ENCODE data around the gene TEAD1. TPM values are rescaled to one million over a fixed set of nuclear protein-coding genes. Genes with fewer than 3 reads are reported as not detected.

The TEAD1 gene
- total and polyA plus RNA-seq, 9 of the 15 experiments (the other 6 are each of a cell fraction or from before 2014, with no cell fraction given), result 1.7 to 17.7 (median 10.8) TPM

GRCh38 chr11:12642040-12642439 lies 32.2 kb upstream of the TEAD1 start (continued):
- TF ChIP-seq MGA (IDR thresholded peaks at IDR 0.05) (0 out of 2 replicates have a peak, but pooled peaks have one; percentile 9), TCF7 (IDR thresholded peaks at IDR 0.05; ENCODE audit: borderline replicate concordance) (peak; percentile 38; the same call in 1 of the 2 replicates), ZNF449 (CRISPR knock-in tag; IDR thresholded peaks at IDR 0.05) (no peak), NKRF (IDR thresholded peaks at IDR 0.05; ENCODE audit: borderline replicate concordance) (no peak), KDM2B (CRISPR knock-in tag; IDR thresholded peaks at IDR 0.05) (no peak), L3MBTL2 (IDR thresholded peaks at IDR 0.05) (0 out of 2 replicates have a peak, but pooled peaks have one; percentile 27), MCM7 (IDR thresholded peaks at IDR 0.05) (no peak), DLX4 (CRISPR knock-in tag; IDR thresholded peaks at IDR 0.05) (no peak), USF1 (CRISPR knock-in tag; IDR thresholded peaks at IDR 0.05) (no peak), CC2D1A (IDR thresholded peaks at IDR 0.05) (no peak), SMAD4 (CRISPR knock-in tag; conservative IDR thresholded peaks at IDR 0.05) (0 out of 2 replicates have a peak, but pooled peaks have one; percentile 24), ZNF124 (CRISPR knock-in tag; IDR thresholded peaks at IDR 0.05) (no peak)
